ENCODE results near the gene CDH13.

CDH13 gene

GRCh38 chr16:83269541-83269940, 642.8 kb downstream of the CDH13 start:
- Histone ChIP-seq H3K4me1 (ENCODE audit: control insufficient read depth, insufficient read depth, low read length) (no peaks in the 10 kb centered on the region), H3K27ac (ENCODE audit: extremely low read depth, low read depth, low read length) (no peak overlapping the region), H3K36me3 (ENCODE audit: control insufficient read depth in 2 of 2, insufficient read depth in 1 of 2, low read length in 2 of 2) (no peaks in the 10 kb centered on the region), H3K9me3 (ENCODE audit: control insufficient read depth, insufficient read depth, low read depth, low read length) (no peaks in the 10 kb centered on the region), H3K4me3 (ENCODE audit: low read depth, low read length) (no peak overlapping the region)
- POLR2A ChIA-PET: no interaction called here
- CTCF ChIA-PET: no interaction called here
- TF ChIP-seq ZNF548 (tag by site-specific recombination; IDR thresholded peaks at IDR 0.05) (no peak), ZNF140 (tag by site-specific recombination; IDR thresholded peaks at IDR 0.05) (no peak), ZNF664 (tag by site-specific recombination; IDR thresholded peaks at IDR 0.05) (no peak), ZNF768 (tag by site-specific recombination; IDR thresholded peaks at IDR 0.05) (no peak), ZNF423 (tag by site-specific recombination; IDR thresholded peaks at IDR 0.05) (no peak), MZF1 (tag by site-specific recombination; IDR thresholded peaks at IDR 0.05; ENCODE audit: borderline replicate concordance) (no peak), KLF1 (tag by site-specific recombination; IDR thresholded peaks at IDR 0.05) (no peak), KLF10 (tag by site-specific recombination; IDR thresholded peaks at IDR 0.05) (no peak), ELK4 (IDR thresholded peaks at IDR 0.05; ENCODE audit: borderline replicate concordance, low read depth, low read length) (no peak), ZBTB7A (tag by site-specific recombination; IDR thresholded peaks at IDR 0.05; ENCODE audit: low read depth) (no peak)
- TF ChIP-seq, protein P1, sequence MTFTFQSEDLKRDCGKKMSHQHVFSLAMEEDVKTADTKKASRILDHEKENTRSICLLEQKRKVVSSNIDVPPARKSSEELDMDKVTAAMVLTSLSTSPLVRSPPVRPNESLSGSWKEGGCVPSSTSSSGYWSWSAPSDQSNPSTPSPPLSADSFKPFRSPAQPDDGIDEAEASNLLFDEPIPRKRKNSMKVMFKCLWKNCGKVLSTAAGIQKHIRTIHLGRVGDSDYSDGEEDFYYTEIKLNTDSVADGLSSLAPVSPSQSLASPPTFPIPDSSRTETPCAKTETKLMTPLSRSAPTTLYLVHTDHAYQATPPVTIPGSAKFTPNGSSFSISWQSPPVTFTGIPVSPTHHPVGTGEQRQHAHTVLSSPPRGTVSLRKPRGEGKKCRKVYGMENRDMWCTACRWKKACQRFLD (tag by site-specific recombination; IDR thresholded peaks at IDR 0.05): no peak

DNA sequence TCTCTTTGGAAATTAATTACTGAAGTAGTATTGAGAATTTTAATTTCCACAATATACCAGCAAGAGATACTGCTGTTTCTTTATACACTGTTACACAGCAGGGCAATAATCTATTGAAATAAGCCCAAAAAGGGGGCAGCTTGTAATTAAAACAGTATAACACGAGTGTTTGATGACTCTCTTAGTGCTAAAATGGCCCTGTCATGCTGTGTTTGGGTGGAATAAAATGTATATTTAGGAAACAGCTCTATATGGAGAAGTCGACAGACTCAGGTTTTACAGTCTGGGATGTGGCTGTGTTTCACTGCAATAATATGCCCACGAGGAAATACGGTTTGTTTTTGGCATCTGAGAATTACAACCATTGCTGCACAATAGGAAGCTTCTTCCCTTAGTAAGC, 643.3 kb downstream of the CDH13 start:
- TF ChIP-seq, protein P2, sequence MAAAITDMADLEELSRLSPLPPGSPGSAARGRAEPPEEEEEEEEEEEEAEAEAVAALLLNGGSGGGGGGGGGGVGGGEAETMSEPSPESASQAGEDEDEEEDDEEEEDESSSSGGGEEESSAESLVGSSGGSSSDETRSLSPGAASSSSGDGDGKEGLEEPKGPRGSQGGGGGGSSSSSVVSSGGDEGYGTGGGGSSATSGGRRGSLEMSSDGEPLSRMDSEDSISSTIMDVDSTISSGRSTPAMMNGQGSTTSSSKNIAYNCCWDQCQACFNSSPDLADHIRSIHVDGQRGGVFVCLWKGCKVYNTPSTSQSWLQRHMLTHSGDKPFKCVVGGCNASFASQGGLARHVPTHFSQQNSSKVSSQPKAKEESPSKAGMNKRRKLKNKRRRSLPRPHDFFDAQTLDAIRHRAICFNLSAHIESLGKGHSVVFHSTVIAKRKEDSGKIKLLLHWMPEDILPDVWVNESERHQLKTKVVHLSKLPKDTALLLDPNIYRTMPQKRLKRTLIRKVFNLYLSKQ (tag by site-specific recombination; IDR thresholded peaks at IDR 0.05; ENCODE audit: borderline replicate concordance): no peak
- no peak for TF ChIP-seq TRIM28 (IDR thresholded peaks at IDR 0.05; ENCODE audit: borderline replicate concordance, low read length)
- no peak for TF ChIP-seq ZNF514 (tag by site-specific recombination; IDR thresholded peaks at IDR 0.05)
- TF ChIP-seq SP7 (tag by site-specific recombination; IDR thresholded peaks at IDR 0.05): no peak
- no peak for TF ChIP-seq ZNF473 (tag by site-specific recombination; IDR thresholded peaks at IDR 0.05)
- no peak for TF ChIP-seq ZSCAN16 (tag by site-specific recombination; IDR thresholded peaks at IDR 0.05)
- TF ChIP-seq ZEB2 (tag by site-specific recombination; IDR thresholded peaks at IDR 0.05): no peak
- TF ChIP-seq ZNF24 (tag by site-specific recombination; IDR thresholded peaks at IDR 0.05): no peak
- TF ChIP-seq ZNF548 (tag by site-specific recombination; IDR thresholded peaks at IDR 0.05): no peak
- no peak for TF ChIP-seq ZNF600 (tag by site-specific recombination; IDR thresholded peaks at IDR 0.05)
- no peak for TF ChIP-seq GLI2 (tag by site-specific recombination; IDR thresholded peaks at IDR 0.05; ENCODE audit: borderline replicate concordance, low read depth)
- no peak for TF ChIP-seq IKZF3 (tag by site-specific recombination; IDR thresholded peaks at IDR 0.05)
- no peak for TF ChIP-seq ZNF18 (tag by site-specific recombination; IDR thresholded peaks at IDR 0.05)
- TF ChIP-seq ZNF132 (tag by site-specific recombination; IDR thresholded peaks at IDR 0.05; ENCODE audit: borderline replicate concordance): no peak
- Histone ChIP-seq H3K27ac (ENCODE audit: extremely low read depth, low read depth, low read length) (no peak overlapping the region), H3K36me3 (ENCODE audit: control insufficient read depth in 2 of 2, insufficient read depth in 1 of 2, low read length in 2 of 2) (no peaks in the 10 kb centered on the region), H3K9me3 (ENCODE audit: control insufficient read depth, insufficient read depth, low read depth, low read length) (no peaks in the 10 kb centered on the region), H3K4me3 (ENCODE audit: low read depth, low read length) (no peak overlapping the region), H3K4me1 (ENCODE audit: control insufficient read depth, insufficient read depth, low read length) (no peaks in the 10 kb centered on the region)
- ChIA-PET POLR2A (no interaction called here), CTCF (interaction anchor here (0.6 kb wide), 1 partner anchor 146 kb away, joined by 3 read pairs; no protein-coding TSS in a partner anchor)

All from HEK293 (cell line).